GM21786 (cell line): ENCODE measurements around the gene HPN.
"Not testable (repeated sequence)": the region's sequence is repeated elsewhere in the genome, so short reads cannot be mapped to it uniquely, and the experiment has no call there.

ENCODE experiments used
- ATAC-seq: cut with Tn5 transposase; IDR thresholded peaks from one replicate; pipeline ENCODE4 v1.9.1; 2021; ENCODE audit not compliant: unreplicated experiment

Gene HPN

DNA sequence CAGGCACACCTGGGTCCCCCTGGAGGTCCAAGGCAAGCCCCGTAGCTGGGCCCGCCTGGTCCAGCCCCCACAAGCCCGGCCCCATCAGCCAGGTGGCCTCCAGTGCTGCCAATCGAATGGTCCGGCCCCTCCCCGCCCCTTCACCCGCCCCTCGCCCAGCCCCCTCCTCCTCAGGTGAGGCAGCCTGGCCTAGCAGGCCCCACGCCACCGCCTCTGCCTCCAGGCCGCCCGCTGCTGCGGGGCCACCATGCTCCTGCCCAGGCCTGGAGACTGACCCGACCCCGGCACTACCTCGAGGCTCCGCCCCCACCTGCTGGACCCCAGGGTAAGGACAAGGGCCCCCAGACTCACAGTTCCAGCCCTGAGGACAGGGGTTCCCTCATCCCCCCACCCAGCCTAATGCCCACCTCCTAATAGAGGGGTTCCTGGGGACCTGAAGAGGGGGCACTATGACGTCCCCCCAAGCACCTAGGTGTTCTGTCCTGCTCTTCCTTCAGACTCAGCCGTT, at the start of gene HPN:
HPN (plus strand) TSS at position 174 of the 508 bp plus-strand sequence. CDS start 786 bp downstream, outside the sequence.
- no peak for ATAC-seq

- ATAC-seq = not testable (repeated sequence)
Measured at GRCh38 chr19:34992582-34992981, 48.9 kb upstream of the HPN start.

DNA sequence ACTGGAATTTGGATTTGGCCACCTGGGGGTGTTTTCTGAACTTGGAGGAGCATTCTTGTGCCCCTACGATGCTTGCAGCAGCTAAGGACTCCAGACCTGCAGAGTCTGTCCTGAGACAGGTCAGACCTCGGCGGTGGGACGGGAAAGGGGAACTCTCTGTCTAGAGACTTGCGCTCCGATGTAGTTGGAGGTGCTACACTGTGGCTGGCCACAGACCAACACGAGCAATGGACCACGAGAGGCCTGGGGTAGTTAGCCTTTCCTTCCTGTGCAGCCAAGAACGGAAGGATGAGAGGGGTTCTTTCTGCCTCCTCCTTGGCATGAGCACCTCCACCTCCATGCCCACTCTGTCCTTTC, 47.3 kb upstream of the HPN start:
- ATAC-seq = no peak

DNA sequence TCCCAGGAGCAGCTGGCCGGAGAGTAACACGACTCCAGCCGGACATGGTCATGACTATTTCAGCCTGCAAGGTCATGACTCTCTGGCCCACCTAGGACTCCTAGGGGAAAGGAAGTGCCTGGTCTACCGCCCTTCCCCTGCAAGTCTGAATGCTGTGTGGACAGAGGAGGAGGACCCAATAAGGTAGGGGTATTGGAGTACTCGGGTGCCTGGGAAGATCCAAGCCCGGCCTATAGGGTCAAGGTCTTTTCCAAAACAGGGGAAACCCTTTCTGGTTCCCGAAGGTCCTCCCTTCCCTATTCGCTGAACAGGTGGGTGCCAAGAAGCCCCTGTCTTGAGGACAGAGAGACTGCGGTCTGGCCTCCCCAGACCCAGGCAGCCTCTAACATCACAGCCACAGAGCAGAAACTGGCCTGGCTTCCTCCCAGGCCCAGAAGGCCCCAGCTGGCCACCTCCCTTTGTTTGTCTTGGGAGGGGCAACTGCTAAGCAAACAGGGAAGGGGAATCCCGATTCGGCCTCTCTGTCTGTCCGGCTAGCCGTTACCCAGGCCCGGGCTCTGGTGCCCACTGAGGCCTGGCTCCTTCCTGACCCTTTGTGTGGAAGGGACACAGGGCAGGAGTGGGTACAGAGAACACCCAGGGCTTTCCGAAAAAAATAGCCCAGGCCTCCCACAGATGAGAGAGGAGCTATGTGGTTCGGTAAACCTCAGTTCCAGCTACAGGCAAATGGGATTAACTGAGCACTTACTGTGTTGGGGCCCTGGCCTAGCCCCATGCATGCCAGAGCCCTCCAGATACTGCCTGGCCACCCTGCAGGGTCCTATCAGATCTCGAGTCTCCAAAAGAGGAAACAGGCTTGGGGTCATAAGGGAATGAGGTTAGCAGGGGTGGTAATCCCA, 46.6 kb upstream of the HPN start:
- ATAC-seq = no peak

DNA sequence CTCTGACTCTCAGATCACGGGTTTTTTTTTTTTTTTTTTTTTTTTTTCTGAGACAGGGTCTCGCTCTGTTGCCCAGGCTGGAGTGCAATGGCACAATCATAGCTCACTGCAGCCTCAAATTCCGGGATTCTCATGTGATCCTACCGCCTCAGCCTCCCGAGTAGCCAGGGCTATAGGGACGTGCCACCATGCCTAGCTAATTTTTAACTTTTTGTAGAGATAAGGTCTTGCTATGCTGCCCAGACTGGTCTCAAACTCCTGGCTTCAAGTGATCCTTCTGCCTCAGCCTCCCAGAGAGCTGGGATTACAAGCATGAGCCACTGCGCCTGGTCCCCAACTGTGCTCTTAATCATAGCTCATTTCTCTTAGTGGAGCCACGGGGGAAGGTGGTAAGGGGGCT, 46.0 kb upstream of the HPN start:
- ATAC-seq = no peak

GRCh38 chr19:34997071-34997617, 44.4 kb upstream of the HPN start:
- ATAC-seq = no peak

DNA sequence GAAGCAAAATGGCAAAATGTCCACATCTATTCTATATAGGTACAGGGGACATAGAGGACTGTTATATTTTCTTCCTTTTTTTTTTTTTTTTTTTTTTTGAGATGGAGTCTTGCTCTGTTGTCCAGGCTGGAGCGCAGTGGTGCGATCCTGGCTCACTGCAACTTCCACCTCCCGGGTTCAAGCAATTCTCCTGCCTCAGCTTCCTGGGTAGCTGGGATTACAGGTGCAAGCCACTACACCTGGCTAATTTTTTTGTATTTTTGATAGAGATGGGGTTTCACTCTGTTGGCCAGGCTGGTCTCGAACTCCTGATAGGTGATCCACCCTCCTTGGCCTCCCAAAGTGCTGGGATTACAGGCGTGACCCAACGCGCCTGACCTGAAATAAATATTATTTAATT, 43.3 kb upstream of the HPN start:
- not testable (repeated sequence) for ATAC-seq

DNA sequence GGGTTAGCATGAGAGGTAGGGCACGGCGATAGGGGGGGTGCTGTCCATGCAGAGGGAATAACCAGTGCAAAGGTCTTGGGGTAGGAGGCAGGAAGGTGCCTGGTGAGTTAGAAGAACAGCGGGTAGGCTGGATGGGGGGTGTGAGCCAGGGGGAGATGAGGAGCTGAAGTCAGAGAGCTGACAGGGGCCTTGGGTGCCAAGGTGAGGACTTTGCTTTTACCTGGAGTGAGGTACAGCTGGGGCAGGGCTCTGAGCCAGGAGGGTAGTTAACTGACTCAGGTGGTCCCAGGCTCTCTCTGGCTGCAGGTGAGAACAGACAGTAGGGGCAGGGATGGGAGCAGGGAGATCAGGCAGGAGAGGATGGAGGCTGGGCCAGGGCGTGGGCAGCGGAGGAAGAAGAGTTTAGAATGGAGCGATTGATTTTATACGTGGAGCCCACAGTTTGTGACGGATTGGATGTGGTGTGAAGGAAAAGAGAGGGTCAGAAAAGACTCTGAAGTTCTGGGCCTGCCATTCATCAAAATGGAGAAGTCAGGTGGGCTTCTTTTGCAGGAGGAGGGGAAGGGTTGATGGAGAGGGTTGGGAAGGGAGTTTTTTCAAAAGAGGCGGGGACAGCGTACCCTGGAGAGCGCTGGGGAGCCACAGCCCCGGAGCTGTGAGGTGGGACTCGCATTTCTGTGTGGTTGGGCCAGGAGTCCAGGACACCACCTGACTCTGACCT, 42.6 kb upstream of the HPN start:
- no peak for ATAC-seq

GRCh38 chr19:34999498-35000337, 41.8 kb upstream of the HPN start, which contains the start of gene GRAMD1A:
TSS of gene GRAMD1A (plus strand) at chr19:35000323. CDS start at chr19:35000479, 156 bp downstream.
- ATAC-seq = peak; percentile 45

GRCh38 chr19:35000338-35000646, 41.2 kb upstream of the HPN start:
- ATAC-seq = no peak

DNA sequence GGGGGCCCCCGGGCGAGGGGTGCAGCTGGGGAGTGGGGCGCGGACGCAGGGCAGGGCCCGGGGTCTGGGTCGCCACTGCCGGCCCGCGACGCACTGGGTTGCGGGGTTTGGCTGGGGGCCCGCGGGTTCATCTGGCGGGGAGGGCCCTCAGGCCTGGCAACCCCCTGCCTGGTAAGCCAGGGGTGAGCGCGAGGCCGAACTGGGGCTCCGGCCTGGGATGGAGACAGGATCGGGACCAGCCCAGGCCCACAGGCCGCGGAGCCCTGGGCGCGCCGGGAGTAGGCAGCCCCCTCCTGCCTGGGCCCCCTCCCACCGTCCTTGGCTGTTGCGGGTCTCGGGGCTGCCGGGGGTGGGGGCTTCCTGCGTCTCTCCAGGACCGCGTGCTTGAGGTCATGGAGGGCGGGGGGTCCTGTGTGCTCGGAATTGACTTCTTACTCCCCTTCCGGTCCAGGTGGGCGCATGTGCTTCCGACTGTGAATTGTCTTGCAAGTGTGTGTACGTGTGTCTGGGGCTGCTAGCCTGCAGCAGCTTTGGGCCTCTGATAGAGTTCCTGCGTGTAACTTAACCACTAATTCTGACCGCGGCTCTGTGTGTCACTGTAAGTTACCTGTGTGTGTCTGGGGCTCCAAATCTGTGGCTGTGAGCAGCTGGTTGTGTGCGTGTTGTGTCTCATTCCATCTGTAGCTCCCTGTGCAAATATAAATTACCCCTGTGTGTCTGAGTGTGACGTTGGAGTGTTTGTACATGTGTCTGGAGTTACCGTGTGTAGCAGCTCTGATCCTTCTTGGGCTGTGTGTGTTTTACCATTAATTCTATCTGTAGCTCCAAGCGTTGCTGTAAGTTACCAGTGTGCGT, 40.6 kb upstream of the HPN start:
- ATAC-seq = no peak

DNA sequence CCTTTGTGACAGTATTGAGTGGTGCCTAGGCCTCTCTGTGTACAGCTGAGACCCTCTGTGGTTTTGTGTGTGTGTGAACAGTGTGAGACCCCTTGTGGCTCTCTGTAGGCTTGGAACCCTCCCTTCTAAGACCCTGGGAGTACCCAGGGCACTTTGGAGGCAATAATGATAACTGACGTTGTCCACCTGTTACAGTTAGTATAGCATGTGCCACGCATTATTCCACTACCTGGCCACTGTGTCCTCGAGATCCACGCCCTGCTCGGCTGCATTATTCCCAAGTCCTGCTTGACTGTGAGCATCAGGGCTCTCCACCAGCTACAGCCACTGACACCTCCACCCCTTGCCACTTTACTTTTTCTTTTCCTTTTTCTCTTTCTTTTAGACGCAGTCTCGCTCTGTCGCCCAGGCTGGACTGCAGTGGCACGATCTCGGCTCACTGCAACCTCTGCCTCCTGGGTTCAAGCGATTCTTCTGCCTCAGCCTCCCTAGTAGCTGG, 39.4 kb upstream of the HPN start:
- no peak for ATAC-seq

- no peak for ATAC-seq
Measured at GRCh38 chr19:35004517-35005255, 36.8 kb upstream of the HPN start.

- no peak for ATAC-seq
Measured at GRCh38 chr19:35005256-35005977, 36.1 kb upstream of the HPN start.

DNA sequence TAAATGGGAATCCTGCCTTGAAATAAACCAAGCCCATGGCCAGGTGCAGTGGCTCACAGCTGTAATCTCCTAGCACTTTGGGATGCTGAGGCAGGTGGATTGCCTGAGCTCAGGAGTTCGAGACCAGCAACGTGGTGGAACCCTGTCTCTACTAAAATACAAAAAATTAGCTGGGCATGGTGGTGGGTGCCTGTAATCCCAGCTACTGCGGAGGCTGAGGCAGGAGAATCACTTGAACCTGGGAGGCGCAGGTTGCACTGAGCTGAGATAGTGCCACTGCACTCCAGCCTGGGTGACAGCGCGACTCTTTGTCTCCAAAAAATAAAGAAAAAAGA, 35.5 kb upstream of the HPN start:
- ATAC-seq = not testable (repeated sequence)

GRCh38 chr19:35006342-35006998, 35.1 kb upstream of the HPN start:
- no peak for ATAC-seq

DNA sequence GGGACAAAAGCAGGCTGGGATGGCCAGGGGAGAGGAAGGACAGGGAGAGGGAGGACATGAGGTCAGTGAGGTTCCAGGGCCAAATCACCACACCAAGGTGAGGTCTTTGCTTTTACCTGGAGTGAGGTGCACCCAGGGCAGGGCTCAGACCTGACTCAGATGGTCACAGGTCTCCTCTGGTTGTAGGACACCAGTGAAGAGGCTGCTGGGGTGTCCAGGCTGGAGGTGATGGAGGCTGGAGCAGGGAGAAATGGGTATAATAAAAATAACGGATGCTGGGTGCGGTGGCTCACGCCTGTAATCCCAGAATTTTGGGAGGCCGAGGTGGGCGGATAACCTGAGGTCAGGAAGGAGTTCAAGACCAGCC, 34.5 kb upstream of the HPN start:
- ATAC-seq = no peak

DNA sequence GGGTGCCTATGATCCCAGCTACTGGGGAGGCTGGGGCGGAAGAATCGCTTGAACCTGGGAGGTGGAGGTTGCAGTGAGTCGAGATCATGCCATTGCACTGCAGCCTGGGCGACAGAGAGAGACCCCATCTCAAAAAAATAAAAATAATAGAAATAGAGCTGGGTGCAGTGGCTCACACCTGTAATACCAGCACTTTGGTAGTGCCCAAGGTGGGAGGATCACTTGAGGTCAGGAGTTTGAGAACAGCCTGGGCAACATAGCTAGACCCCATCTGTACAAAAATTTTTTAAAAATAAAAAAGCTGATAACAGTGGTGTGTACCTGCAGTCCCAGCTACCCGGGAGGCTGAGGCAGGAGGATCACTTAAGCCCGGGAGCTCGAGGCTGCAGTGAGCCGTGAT, 34.1 kb upstream of the HPN start:
- not testable (repeated sequence) for ATAC-seq
